HUES6 (cell line): ENCODE measurements around the gene SETD1A.

Source experiments
- H3K27ac ChIP-seq: 2 replicates; pipeline ENCODE4 v1.7.0; 2013; ENCODE audit warnings: low read depth, mild to moderate bottlenecking, low read length, inconsistent platforms
- H3K27me3 ChIP-seq: 2 replicates; pipeline ENCODE4 v1.6.1; 2013; ENCODE audit warnings: low read length; ENCODE audit not compliant: control insufficient read depth, insufficient read depth
- H3K36me3 ChIP-seq: 2 replicates; pipeline ENCODE4 v1.6.1; 2013; ENCODE audit warnings: low read length; ENCODE audit not compliant: control insufficient read depth, insufficient read depth
- H3K4me1 ChIP-seq: 2 replicates; pipeline ENCODE4 v1.6.1; 2013; ENCODE audit warnings: low read length; ENCODE audit not compliant: control insufficient read depth, insufficient read depth
- H3K4me3 ChIP-seq: 2 replicates; pipeline ENCODE4 v1.5.1; 2013; ENCODE audit warnings: low read depth, low read length
- H3K9ac ChIP-seq: one replicate; pipeline ENCODE4 v1.6.1; 2013; ENCODE audit warnings: mild to moderate bottlenecking, low read length
- H3K9me3 ChIP-seq: 2 replicates; pipeline ENCODE4 v1.6.1; 2013; ENCODE audit warnings: low read depth, low read length; ENCODE audit not compliant: control insufficient read depth, insufficient read depth

Gene SETD1A

GRCh38 chr16:30957456-30958174 lies at the start of gene SETD1A:
Gene SETD1A, plus strand, starts transcription at chr16:30957754. Its CDS starts 978 bp downstream, at chr16:30958732.
- H3K9ac ChIP-seq = peak within 1 kb of the TSS; percentile 100
- peak within 1 kb of the TSS; percentile 84 for H3K4me3 ChIP-seq
- H3K27me3 ChIP-seq = no peaks in the 10 kb centered on the region
- H3K4me1 ChIP-seq = peaks cover 6% of the 10 kb centered on the region; the same call in 1 of the 2 replicates
- peak within 1 kb of the TSS; percentile 100 for H3K27ac ChIP-seq
- peaks cover 40% of the 10 kb centered on the region for H3K36me3 ChIP-seq
- H3K9me3 ChIP-seq = no peaks in the 10 kb centered on the region

DNA sequence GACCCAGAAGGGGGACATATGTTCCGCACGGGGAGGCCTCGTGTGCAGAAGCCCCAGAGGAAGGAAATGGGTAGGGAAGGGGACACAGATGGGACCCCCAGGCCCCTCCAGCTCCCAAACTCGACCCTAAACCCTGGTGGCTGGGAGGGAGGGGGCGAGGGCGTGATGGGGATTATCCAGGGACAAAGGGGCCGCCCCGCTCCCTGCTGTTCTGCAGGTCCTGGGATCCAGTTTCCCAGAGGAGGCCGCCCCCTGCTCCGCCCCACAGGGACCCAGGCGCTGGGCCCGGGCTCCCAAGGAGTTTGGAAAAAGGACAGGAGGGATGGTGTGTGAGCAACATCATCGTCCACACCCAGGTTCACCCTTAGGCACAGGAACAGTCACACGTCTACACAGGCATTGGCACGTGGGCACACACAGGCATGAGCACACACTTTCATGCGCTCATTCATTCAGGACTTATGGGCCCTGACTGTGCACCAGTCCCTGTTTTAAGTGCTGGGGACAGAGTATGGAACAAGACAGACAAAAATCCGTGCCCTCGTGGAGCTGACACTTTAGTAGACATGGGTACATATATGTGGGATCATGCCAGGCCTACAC lies 47.0 kb upstream of the SETD1A start:
- H3K27me3 ChIP-seq = no peaks in the 10 kb centered on the region

DNA sequence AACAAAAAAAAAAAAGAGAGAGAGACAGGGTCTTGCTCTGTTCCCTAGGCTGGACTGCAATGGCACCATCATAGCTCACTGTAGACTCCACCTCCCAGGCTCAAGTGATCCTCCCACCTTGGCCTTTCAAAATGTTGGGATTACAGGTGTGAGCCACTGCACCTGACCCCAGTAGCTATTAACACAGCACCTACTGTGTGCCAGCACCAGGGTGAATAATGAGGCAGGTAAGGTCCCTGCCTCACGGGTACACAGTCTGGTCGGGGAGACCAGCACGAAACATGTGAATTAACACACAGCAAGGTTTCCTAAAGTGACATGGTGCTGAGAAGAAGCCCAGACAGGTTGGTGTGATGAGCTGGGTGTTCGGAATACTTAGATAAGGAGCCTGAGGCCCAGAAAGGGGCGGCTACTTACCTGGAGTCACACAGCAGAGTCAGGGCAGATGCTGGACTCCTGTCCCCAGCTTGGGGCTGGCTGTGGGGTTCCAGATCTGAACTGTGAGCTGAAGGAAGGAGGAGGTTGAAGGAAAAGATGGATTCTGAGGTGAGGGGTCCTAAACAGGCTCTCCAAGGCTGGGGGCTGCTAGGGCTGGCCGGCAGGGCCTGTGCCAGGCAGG lies 44.7 kb upstream of the SETD1A start:
- Histone ChIP-seq H3K27me3 (no peaks in the 10 kb centered on the region), H3K4me1 (peaks cover 10% of the 10 kb centered on the region), H3K9ac (no peak overlapping the region), H3K9me3 (no peaks in the 10 kb centered on the region), H3K36me3 (no peaks in the 10 kb centered on the region), H3K27ac (no peak overlapping the region), H3K4me3 (no peak overlapping the region)

More for the DNA sequence above, 47.0 kb upstream of the SETD1A start:
- Histone ChIP-seq H3K36me3 (no peaks in the 10 kb centered on the region), H3K4me3 (no peak overlapping the region), H3K27ac (no peak overlapping the region), H3K4me1 (peaks cover 10% of the 10 kb centered on the region), H3K9me3 (no peaks in the 10 kb centered on the region), H3K9ac (no peak overlapping the region)

- no peak overlapping the region for H3K27ac ChIP-seq
- no peaks in the 10 kb centered on the region for H3K9me3 ChIP-seq
- peaks cover 10% of the 10 kb centered on the region for H3K4me1 ChIP-seq
- H3K36me3 ChIP-seq = no peaks in the 10 kb centered on the region
- no peak overlapping the region for H3K9ac ChIP-seq
- H3K27me3 ChIP-seq = no peaks in the 10 kb centered on the region
- no peak overlapping the region for H3K4me3 ChIP-seq
Observed at GRCh38 chr16:30914830-30915229, 42.7 kb upstream of the SETD1A start.

- Histone ChIP-seq H3K36me3 (no peaks in the 10 kb centered on the region), H3K4me3 (no peak overlapping the region), H3K27me3 (no peaks in the 10 kb centered on the region), H3K4me1 (peaks cover 3% of the 10 kb centered on the region; the same call in 1 of the 2 replicates), H3K27ac (no peak overlapping the region), H3K9me3 (no peaks in the 10 kb centered on the region), H3K9ac (no peak overlapping the region)
Observed at GRCh38 chr16:30918614-30919013, 38.9 kb upstream of the SETD1A start.

- H3K36me3 ChIP-seq = 0 out of 2 replicates have a peak, but pooled peaks cover 2% of the 10 kb centered on the region
- no peak overlapping the region for H3K27ac ChIP-seq
- H3K27me3 ChIP-seq = no peaks in the 10 kb centered on the region
- H3K9me3 ChIP-seq = no peaks in the 10 kb centered on the region
- no peak overlapping the region for H3K4me3 ChIP-seq
- H3K9ac ChIP-seq = no peak overlapping the region
- peaks cover 3% of the 10 kb centered on the region; the same call in 1 of the 2 replicates for H3K4me1 ChIP-seq
Observed at GRCh38 chr16:30920891-30921290, 36.7 kb upstream of the SETD1A start.

GRCh38 chr16:30921459-30921747 lies 36.2 kb upstream of the SETD1A start:
- no peak overlapping the region for H3K9ac ChIP-seq
- peaks cover 3% of the 10 kb centered on the region; the same call in 1 of the 2 replicates for H3K4me1 ChIP-seq
- peak overlapping the region; percentile 69 for H3K4me3 ChIP-seq
- no peaks in the 10 kb centered on the region for H3K27me3 ChIP-seq
- no peaks in the 10 kb centered on the region for H3K9me3 ChIP-seq
- H3K36me3 ChIP-seq = 0 out of 2 replicates have a peak, but pooled peaks cover 5% of the 10 kb centered on the region
- no peak overlapping the region for H3K27ac ChIP-seq

DNA sequence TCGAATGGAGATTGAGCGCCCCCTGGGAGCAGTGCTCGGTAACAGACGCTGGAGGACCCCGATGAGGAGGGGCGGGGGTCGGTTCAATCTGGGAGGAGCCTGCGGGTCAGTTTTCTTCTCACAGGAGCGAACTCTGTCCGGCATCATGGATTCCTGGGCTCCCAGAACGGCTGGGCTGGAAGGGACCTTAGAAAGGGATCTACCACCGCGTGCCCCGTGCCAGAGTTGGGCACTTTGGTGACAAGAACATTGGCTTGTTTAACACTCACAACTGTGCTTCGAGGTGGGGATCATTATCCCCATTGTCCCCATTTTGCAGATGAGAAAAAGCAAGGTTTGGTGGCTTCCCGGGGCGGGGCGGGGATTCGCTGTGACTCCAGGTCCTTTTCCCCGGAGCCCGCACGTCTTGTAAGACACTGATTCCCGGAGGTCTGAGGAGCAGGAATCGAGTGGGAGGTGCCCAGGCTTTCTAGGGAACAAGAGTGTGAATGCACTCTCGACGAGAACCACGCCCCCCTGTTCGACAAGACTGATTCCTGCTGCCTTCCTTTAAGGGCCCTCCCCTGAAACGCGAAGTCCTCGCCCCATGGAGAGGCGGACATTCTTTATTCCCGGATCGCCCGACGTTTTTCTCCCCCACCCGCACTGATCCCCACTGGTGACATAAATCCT lies 35.7 kb upstream of the SETD1A start:
- Histone ChIP-seq H3K36me3 (peaks cover 10% of the 10 kb centered on the region), H3K9ac (peak overlapping the region; percentile 56), H3K9me3 (no peaks in the 10 kb centered on the region), H3K4me3 (peak overlapping the region; percentile 69), H3K4me1 (peaks cover 3% of the 10 kb centered on the region; the same call in 1 of the 2 replicates), H3K27ac (no peak overlapping the region), H3K27me3 (no peaks in the 10 kb centered on the region)

- H3K4me1 ChIP-seq = peaks cover 6% of the 10 kb centered on the region
- no peaks in the 10 kb centered on the region for H3K9me3 ChIP-seq
- H3K36me3 ChIP-seq = peaks cover 16% of the 10 kb centered on the region
- no peaks in the 10 kb centered on the region for H3K27me3 ChIP-seq
- H3K27ac ChIP-seq = peak overlapping the region; percentile 58
- peak overlapping the region; percentile 83 for H3K9ac ChIP-seq
- H3K4me3 ChIP-seq = peak overlapping the region; percentile 69
Observed at GRCh38 chr16:30922420-30922959, 35.1 kb upstream of the SETD1A start.

- Histone ChIP-seq H3K27me3 (no peaks in the 10 kb centered on the region), H3K36me3 (peaks cover 16% of the 10 kb centered on the region), H3K27ac (peak overlapping the region; percentile 58), H3K4me3 (peak overlapping the region; percentile 68), H3K9ac (peak overlapping the region; percentile 83), H3K4me1 (peaks cover 7% of the 10 kb centered on the region), H3K9me3 (no peaks in the 10 kb centered on the region)
Observed at GRCh38 chr16:30922960-30923535, 34.5 kb upstream of the SETD1A start.
